ENCODE measurements around the gene HMCN2. TPM values are rescaled to one million over a fixed set of nuclear protein-coding genes. Genes with fewer than 3 reads are reported as not detected.

Gene HMCN2
- total and polyA plus RNA-seq, 2 of the 4 experiments (the other 2 are of a cell fraction), result 0.02 TPM; not detected in 1

- no peak overlapping the region for H3K18ac ChIP-seq (ENCODE audit: low read depth, low read length)
- TF ChIP-seq CTCF (conservative IDR thresholded peaks at IDR 0.05; ENCODE audit: low read depth, low read length) (no peak), BHLHE40 (IDR thresholded peaks at IDR 0.05; ENCODE audit: low read depth, low read length) (no peak), NFE2L2 (IDR thresholded peaks at IDR 0.05; ENCODE audit: low read depth, low read length) (no peak), MXI1 (IDR thresholded peaks at IDR 0.05; ENCODE audit: borderline replicate concordance, low read depth, low read length) (no peak), CHD1 (IDR thresholded peaks at IDR 0.05; ENCODE audit: low read depth, low read length) (no peak), USF2 (IDR thresholded peaks at IDR 0.05; ENCODE audit: low read depth, low read length) (no peak), ELK1 (IDR thresholded peaks at IDR 0.05; ENCODE audit: borderline replicate concordance, low read depth, low read length) (no peak)
- peaks cover 57% of the 10 kb centered on the region for H3K27me3 ChIP-seq (ENCODE audit: control insufficient read depth, insufficient read depth, low read length)
- ChIA-PET POLR2A (ENCODE audit: unreplicated experiment) (no interaction called here), CTCF (interaction anchor here (1.2 kb wide), 1 partner anchor 16 kb away, joined by 4 read pairs; no protein-coding TSS in a partner anchor)
- H2AK5ac ChIP-seq (ENCODE audit: low read depth, low read length), result no peak overlapping the region
- H3K9me1 ChIP-seq (ENCODE audit: insufficient read depth, low read length), result no peaks in the 10 kb centered on the region
- no peak overlapping the region for H3K9ac ChIP-seq (ENCODE audit: low read depth, low read length)
- H3K79me1 ChIP-seq (ENCODE audit: low read depth in 1 of 2, low read length in 2 of 2), result no peaks in the 10 kb centered on the region
- no peak overlapping the region for H2BK15ac ChIP-seq (ENCODE audit: low read depth, low read length)
- H2BK20ac ChIP-seq (ENCODE audit: low read depth, low read length), result no peak overlapping the region
- in situ Hi-C loops (cut with MboI; ENCODE audit: low sequenced_read_pairs), result no loop called here
- WGBS, 2 experiments (ENCODE audit: extremely low coverage in 2 of 2, insufficient read length in 1 of 2), result no CpG with 5 or more reads among the region's 4 CpGs
- no peak overlapping the region for H3K56ac ChIP-seq (ENCODE audit: extremely low read depth, insufficient read depth, low read length)
- H3K14ac ChIP-seq (replicated peaks; ENCODE audit: low read depth, low read length), result no peak overlapping the region
- peaks cover 15% of the 10 kb centered on the region for H3K9me3 ChIP-seq (ENCODE audit: control insufficient read depth, insufficient read depth, low read length)
- H2AK9ac ChIP-seq (replicated peaks; ENCODE audit: low read depth, low read length, poor library complexity), result no peak overlapping the region
- H2AFZ ChIP-seq (replicated peaks; ENCODE audit: low read length, poor library complexity), result no peak overlapping the region
- no peak overlapping the region for H4K8ac ChIP-seq (ENCODE audit: low read depth in 2 of 2, low read length in 2 of 2)
- H3K4me1 ChIP-seq (ENCODE audit: control insufficient read depth, insufficient read depth, low read length), result peaks cover 4% of the 10 kb centered on the region; the same call in 1 of the 2 replicates
- no peak overlapping the region for H3K23ac ChIP-seq (ENCODE audit: low read depth, low read length)
- no peak overlapping the region for H4K5ac ChIP-seq (ENCODE audit: low read depth, low read length)
- intact Hi-C loops (cut with micrococcal nuclease), result no loop called here
- dilution Hi-C loops (cut with HindIII; ENCODE audit: low sequenced_read_pairs, unreplicated experiment), result no loop called here
- BruUV-seq (replicated peaks), result no TSS peak
- H3K4ac ChIP-seq (ENCODE audit: low read depth, low read length), result no peak overlapping the region
- H3K4me2 ChIP-seq (ENCODE audit: low read depth, low read length), result no peak overlapping the region
- H3K27ac ChIP-seq (ENCODE audit: insufficient read depth, low read length), result no peak overlapping the region
- H4K91ac ChIP-seq (ENCODE audit: insufficient read depth, low read depth, low read length), result no peak overlapping the region
- DNase-seq (no peak), ATAC-seq (ENCODE audit: low read depth) (no peak)
- no peak overlapping the region for H3K4me3 ChIP-seq (ENCODE audit: insufficient read depth, low read depth, low read length)
- H3K36me3 ChIP-seq (ENCODE audit: control insufficient read depth, insufficient read depth, low read length), result no peaks in the 10 kb centered on the region
- H2BK120ac ChIP-seq (ENCODE audit: low read depth, low read length), result no peak overlapping the region
- H4K20me1 ChIP-seq (ENCODE audit: insufficient read depth, low read length), result no peaks in the 10 kb centered on the region
- no peak overlapping the region for H2BK5ac ChIP-seq (ENCODE audit: low read depth, low read length, poor library complexity, severe bottlenecking)
Observed at GRCh38 chr9:130259044-130259443, 6.5 kb upstream of the HMCN2 start.
